Testis (tissue), 2 donors: ENCODE data around the gene CD8A.

Experiments used
- CTCF ChIP-seq, 3 experiments: fragments of 450-650 bp in 2 of 3; fragments of 200-600 bp in 1 of 3; sonication (generic) in 1 of 3; IDR thresholded peaks; one replicate each; pipeline ENCODE4 v1.5.1; 2016 to 2019; ENCODE audit warnings: antibody characterized with exemption in 3 of 3, mild to moderate bottlenecking in 2 of 3, moderate library complexity in 1 of 3
- POLR2A ChIP-seq: fragments of 450-650 bp; IDR thresholded peaks from one replicate; pipeline ENCODE4 v1.6.1; 2017; ENCODE audit warnings: antibody characterized with exemption, mild to moderate bottlenecking, moderate library complexity

- TF ChIP-seq CTCF (IDR thresholded peaks at IDR 0.05) = no peak
- TF ChIP-seq POLR2A = no peak
Observed at GRCh38 chr2:86786001-86786536, 4.6 kb downstream of the CD8A start.
